ENCODE results near the gene SDC4. TPM values are rescaled to one million over a fixed set of nuclear protein-coding genes. Genes with fewer than 3 reads are reported as not detected.

Gene SDC4
- total and polyA plus RNA-seq, 3 donors from 2014 or later, result 124 to 234 (median 191) TPM

DNA sequence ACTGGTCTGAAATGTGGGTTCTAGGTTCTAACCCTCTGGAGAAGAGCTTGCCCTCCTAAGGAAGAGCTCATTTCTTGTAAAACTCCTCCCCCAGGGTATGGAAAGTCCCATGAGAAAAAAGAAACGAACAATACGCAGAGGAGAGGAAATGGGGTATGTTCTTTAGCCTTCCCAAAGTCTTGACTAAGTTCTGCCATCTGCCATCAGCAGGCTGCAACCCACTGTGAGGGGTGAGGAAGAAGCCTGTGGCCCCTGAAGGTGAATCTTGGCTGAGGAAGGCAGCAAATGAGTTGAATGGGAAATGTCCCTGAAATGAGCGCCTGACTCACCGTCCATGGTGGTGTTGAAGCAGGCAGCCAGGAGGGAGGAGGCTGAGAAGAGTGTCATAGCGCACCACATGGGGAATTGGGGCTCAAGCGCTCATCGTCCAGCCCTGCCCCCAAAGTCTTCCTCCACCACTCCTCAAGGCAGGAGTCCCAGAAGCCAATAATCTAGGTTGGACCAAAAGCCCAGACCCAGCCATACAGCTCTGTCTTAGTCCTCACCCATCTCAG is 29.8 kb downstream of the SDC4 start:
- WGBS, 2 donors, result 70 to 82% methylated on average over 7 of the region's 7 CpGs
- Histone ChIP-seq H3K4me3 (no peak overlapping the region), H3K27me3 (no peaks in the 10 kb centered on the region), H3K9me3 (no peaks in the 10 kb centered on the region), H3K36me3 (ENCODE audit: low read depth, missing control alignments) (no peaks in the 10 kb centered on the region), H3K27ac (no peak overlapping the region), H3K4me1 (no peaks in the 10 kb centered on the region)
- DNase-seq, result no peak
- TF ChIP-seq, protein P1, sequence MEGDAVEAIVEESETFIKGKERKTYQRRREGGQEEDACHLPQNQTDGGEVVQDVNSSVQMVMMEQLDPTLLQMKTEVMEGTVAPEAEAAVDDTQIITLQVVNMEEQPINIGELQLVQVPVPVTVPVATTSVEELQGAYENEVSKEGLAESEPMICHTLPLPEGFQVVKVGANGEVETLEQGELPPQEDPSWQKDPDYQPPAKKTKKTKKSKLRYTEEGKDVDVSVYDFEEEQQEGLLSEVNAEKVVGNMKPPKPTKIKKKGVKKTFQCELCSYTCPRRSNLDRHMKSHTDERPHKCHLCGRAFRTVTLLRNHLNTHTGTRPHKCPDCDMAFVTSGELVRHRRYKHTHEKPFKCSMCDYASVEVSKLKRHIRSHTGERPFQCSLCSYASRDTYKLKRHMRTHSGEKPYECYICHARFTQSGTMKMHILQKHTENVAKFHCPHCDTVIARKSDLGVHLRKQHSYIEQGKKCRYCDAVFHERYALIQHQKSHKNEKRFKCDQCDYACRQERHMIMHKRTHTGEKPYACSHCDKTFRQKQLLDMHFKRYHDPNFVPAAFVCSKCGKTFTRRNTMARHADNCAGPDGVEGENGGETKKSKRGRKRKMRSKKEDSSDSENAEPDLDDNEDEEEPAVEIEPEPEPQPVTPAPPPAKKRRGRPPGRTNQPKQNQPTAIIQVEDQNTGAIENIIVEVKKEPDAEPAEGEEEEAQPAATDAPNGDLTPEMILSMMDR (IDR thresholded peaks at IDR 0.05), result no peak
- no peak for TF ChIP-seq POLR2A (IDR thresholded peaks at IDR 0.05)
- intact Hi-C loops (cut with DNase I; ENCODE audit: low total_unique reads), result loop anchor here (5.0 kb wide), 1 partner anchor 124 kb away; no protein-coding TSS in a partner anchor

DNA sequence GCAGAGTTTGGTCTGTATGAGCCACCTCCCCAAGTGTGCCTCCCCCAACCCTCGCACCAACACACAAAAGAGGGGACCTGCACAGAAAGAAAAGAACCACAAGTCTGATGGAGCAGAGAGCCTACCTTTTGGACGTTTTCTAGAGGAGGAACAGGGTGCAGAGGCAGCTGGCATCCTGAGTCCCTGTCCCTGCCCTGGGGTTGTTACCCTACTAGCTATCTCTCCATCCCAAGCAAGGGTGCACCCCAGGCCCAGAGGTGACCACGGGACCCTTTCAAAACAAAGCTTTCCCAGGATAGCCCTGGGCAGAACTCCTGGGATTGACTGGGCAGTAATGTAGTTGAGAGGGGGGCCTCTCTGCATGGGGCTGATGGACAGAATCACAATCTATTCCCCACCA is 30.4 kb downstream of the SDC4 start:
- 62 to 73% methylated on average over 3 of the region's 3 CpGs for WGBS, 2 donors
- TF ChIP-seq POLR2A (IDR thresholded peaks at IDR 0.05), result no peak
- TF ChIP-seq, protein P1 (IDR thresholded peaks at IDR 0.05), result no peak
- H3K4me1 ChIP-seq, result no peaks in the 10 kb centered on the region
- no peak overlapping the region for H3K4me3 ChIP-seq
- DNase-seq, result no peak
- H3K9me3 ChIP-seq, result no peaks in the 10 kb centered on the region
- H3K27me3 ChIP-seq, result no peaks in the 10 kb centered on the region
- intact Hi-C loops (cut with DNase I; ENCODE audit: low total_unique reads), result loop anchor here (5.0 kb wide), 1 partner anchor 124 kb away; no protein-coding TSS in a partner anchor
- H3K36me3 ChIP-seq (ENCODE audit: low read depth, missing control alignments), result no peaks in the 10 kb centered on the region
- H3K27ac ChIP-seq, result no peak overlapping the region

DNA sequence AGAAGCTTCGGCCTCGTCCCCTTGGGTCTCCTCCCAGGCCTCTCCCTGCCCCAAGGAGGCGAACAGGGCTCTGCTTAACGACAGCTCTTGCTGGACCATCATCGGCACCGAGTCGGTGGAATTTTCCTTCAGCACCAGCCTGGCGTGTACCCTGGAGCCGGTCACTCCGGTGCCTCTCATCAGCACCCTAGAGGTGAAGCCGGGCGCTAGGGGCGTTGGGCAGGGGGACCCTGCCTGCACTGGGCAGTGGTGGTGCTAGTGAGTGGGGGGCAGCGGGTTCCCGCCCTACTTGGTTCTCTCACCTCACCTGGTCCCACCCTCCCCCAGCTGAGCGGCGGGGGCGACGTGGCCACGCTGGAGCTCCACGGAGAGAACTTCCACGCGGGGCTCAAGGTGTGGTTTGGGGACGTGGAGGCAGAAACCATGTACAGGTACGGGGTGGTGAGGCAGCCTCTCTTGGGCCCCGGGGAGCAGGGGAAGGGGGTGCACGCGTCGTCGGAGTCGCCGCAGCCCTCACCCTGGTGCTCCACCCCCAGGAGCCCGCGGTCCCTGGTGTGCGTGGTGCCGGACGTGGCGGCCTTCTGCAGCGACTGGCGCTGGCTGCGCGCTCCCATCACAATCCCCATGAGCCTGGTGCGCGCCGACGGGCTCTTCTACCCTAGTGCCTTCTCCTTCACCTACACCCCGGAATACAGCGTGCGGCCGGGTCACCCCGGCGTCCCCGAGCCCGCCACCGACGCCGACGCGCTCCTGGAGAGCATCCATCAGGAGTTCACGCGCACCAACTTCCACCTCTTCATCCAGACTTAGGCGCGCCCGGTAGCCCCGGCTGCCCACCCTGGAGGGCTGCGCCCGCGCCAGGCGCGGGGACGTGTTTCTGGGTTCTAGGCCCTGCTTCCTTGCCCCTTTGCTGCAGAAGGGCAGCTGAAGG is 31.8 kb downstream of the SDC4 start:
- Histone ChIP-seq H3K27me3 (no peaks in the 10 kb centered on the region), H3K36me3 (ENCODE audit: low read depth, missing control alignments) (no peaks in the 10 kb centered on the region), H3K4me1 (no peaks in the 10 kb centered on the region), H3K9me3 (no peaks in the 10 kb centered on the region), H3K4me3 (peak overlapping the region in 1 of 2 donors; percentile 21), H3K27ac (no peak overlapping the region)
- WGBS, 2 donors, result 20 to 24% methylated on average over 1 to 60 of the region's 71 CpGs
- no peak for DNase-seq
- intact Hi-C loops (cut with DNase I; ENCODE audit: low total_unique reads), result loop anchor here (5.0 kb wide), 1 partner anchor 126 kb away; no protein-coding TSS in a partner anchor
- TF ChIP-seq, protein P1 (IDR thresholded peaks at IDR 0.05), result no peak
- no peak for TF ChIP-seq POLR2A (IDR thresholded peaks at IDR 0.05)

DNA sequence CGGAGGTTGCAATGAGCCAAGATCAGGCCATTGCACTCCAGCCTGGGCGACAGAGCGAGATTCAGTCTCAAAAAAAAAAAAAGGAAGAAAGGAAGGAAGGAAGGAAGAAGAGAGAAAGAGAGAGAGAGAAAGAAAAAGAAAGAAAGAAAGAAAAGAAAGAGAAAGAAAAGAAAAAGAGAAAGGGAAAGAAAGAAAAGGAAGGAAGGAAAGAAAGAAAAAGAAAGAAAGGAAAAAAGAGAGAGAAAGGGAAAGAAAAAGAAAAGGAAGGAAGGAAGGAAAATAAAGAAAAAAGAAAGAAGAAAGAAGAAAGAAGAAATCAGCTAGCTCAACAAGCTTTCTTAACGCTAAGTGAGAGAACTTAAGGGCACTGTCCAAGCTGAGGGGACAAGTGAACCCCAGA is 32.6 kb downstream of the SDC4 start:
- WGBS, 2 donors, result 84 to 85% methylated on average over 4 of the region's 4 CpGs
- no peaks in the 10 kb centered on the region for H3K27me3 ChIP-seq
- no peak for TF ChIP-seq POLR2A (IDR thresholded peaks at IDR 0.05)
- TF ChIP-seq, protein P1 (IDR thresholded peaks at IDR 0.05), result no peak
- no peaks in the 10 kb centered on the region for H3K9me3 ChIP-seq
- no peaks in the 10 kb centered on the region for H3K4me1 ChIP-seq
- DNase-seq, result no peak
- H3K4me3 ChIP-seq, result no peak overlapping the region
- no peak overlapping the region for H3K27ac ChIP-seq
- no peaks in the 10 kb centered on the region for H3K36me3 ChIP-seq (ENCODE audit: low read depth, missing control alignments)
- intact Hi-C loops (cut with DNase I; ENCODE audit: low total_unique reads), result loop anchor here (5.0 kb wide), 1 partner anchor 127 kb away; no protein-coding TSS in a partner anchor

All from testis (tissue), 3 donors.